H1 (cell line): Measurements from ENCODE around the gene STK40. TPM values are rescaled to one million over a fixed set of nuclear protein-coding genes. Genes with fewer than 3 reads are reported as not detected.

Experiments
- ATF2 ChIP-seq: IDR thresholded peaks from 2 replicates; pipeline ENCODE4 v1.6.1; 2012; ENCODE audit warnings: low read length, inconsistent platforms
- CHD7 ChIP-seq: fragments of 300-600 bp; sonication (generic); IDR thresholded peaks from 2 replicates; pipeline ENCODE4 v1.7.1; 2012; ENCODE audit warnings: low read length, moderate library complexity, mild to moderate bottlenecking, inconsistent platforms; ENCODE audit not compliant: insufficient replicate concordance
- EGR1 ChIP-seq: IDR thresholded peaks from 2 replicates; pipeline ENCODE4 v1.6.1; 2011; ENCODE audit warnings: low read depth, low read length, borderline replicate concordance
- GABPA ChIP-seq: IDR thresholded peaks from 2 replicates; pipeline ENCODE4 v1.6.1; 2011; ENCODE audit warnings: mild to moderate bottlenecking, low read length, moderate library complexity, borderline replicate concordance; ENCODE audit not compliant: insufficient read depth
- NRF1 ChIP-seq: IDR thresholded peaks from 2 replicates; pipeline ENCODE4 v1.6.1; 2011; ENCODE audit warnings: mild to moderate bottlenecking, low read depth, low read length, improper control_type of control experiment
- POLR2A ChIP-seq, 2 experiments: IDR thresholded peaks; 1 replicate in 1 of 2; 2 replicates in 1 of 2; pipeline ENCODE4 v1.6.1; 2011; ENCODE audit warnings: low read depth in 2 of 2, low read length in 2 of 2, mild to moderate bottlenecking in 2 of 2; ENCODE audit errors: control extremely low read depth in 1 of 2
- RNF2 ChIP-seq: fragments of 200-900, 300-1000 bp; sonication (generic); IDR thresholded peaks from 2 replicates; pipeline ENCODE4 v1.7.1; 2016; ENCODE audit warnings: borderline replicate concordance, low read depth, mild to moderate bottlenecking, antibody characterized with exemption, low read length; ENCODE audit not compliant: poor library complexity, severe bottlenecking; ENCODE audit errors: missing control alignments
- SP4 ChIP-seq: IDR thresholded peaks from 2 replicates; pipeline ENCODE4 v1.6.1; 2012; ENCODE audit warnings: low read length, inconsistent platforms
- polyA plus RNA-seq, 7 experiments: library from polyadenylated mRNA; depleted of rRNA in 3 of 7; stranded (reverse) in 5 of 7; unstranded in 2 of 7; fragments of >200 nt in 5 of 7; fragments of 200-250 nt in 2 of 7; gene quantifications; 1 replicate in 5 of 7; 2 replicates in 1 of 7; 4 replicates in 1 of 7; pipeline versions ENCODE4 v1.2.1 to v1.2.3, GENCODE V29; 2011 to 2013; ENCODE audit warnings: missing spikeins in 2 of 7, mixed read lengths in 2 of 7
- total RNA-seq: library from RNA; stranded (reverse); fragmentation: NEBNext Ultra II Directional; extraction: Animal tissue kit (Norgen Biotek cat#: 25700); gene quantifications from 2 replicates; pipeline ENCODE4 v1.2.1, GENCODE V29; 2021

STK40 gene
- total and polyA plus RNA-seq, 2 of the 8 experiments (the other 6 are each of a cell fraction or from before 2014, with no cell fraction given), result 13.6 to 28.6 TPM

GRCh38 chr1:36400825-36401601 lies 15.3 kb upstream of the STK40 start (continued):
- TF ChIP-seq CHD7 (no peak), SP4 (no peak), RNF2 (no peak), GABPA (peak; percentile 93), POLR2A (IDR thresholded peaks at IDR 0.05; ENCODE audit: control extremely low read depth in 1 of 2, low read depth in 2 of 2, low read length in 2 of 2) (peak; percentile 74 to 91), NRF1 (no peak), ATF2 (0 out of 2 replicates have a peak, but pooled peaks have one; percentile 16), EGR1 (no peak)
